K562 (cell line): Measurements from ENCODE around the gene DDAH2. TPM values are rescaled to one million over a fixed set of nuclear protein-coding genes. Genes with fewer than 3 reads are reported as not detected.

Experiments
- ATF4 ChIP-seq: fragments of 450-650 bp; formaldehyde crosslinking; IDR thresholded peaks from 2 replicates; pipeline ENCODE4 v1.4.0; 2022; ENCODE audit warnings: mild to moderate bottlenecking, moderate library complexity
- CBFB ChIP-seq: sonication (generic); formaldehyde crosslinking; IDR thresholded peaks from 2 replicates; pipeline ENCODE4 v1.4.0; 2020; ENCODE audit warnings: mild to moderate bottlenecking, missing genetic modification reagents
- CTBP1 ChIP-seq: fragments of 450-650 bp; IDR thresholded peaks from 2 replicates; pipeline ENCODE4 v1.6.1; 2016; ENCODE audit warnings: borderline replicate concordance
- ELF4 ChIP-seq: fragments of 450-650 bp; formaldehyde crosslinking; IDR thresholded peaks from 2 replicates; pipeline ENCODE4 v1.4.0; 2022; ENCODE audit warnings: missing genetic modification characterization
- EZH2 ChIP-seq: IDR thresholded peaks from 2 replicates; pipeline ENCODE4 v1.6.1; 2012; ENCODE audit warnings: low read depth, mild to moderate bottlenecking, inconsistent platforms, low read length, borderline replicate concordance
- FOXK1 ChIP-seq: sonication (generic); formaldehyde crosslinking; IDR thresholded peaks from 2 replicates; pipeline ENCODE4 v1.8.0; 2022; ENCODE audit warnings: missing genetic modification reagents, mild to moderate bottlenecking, borderline replicate concordance
- FOXM1 ChIP-seq, 2 experiments: fragments of 450-650 bp in 1 of 2; sonication (generic) in 1 of 2; formaldehyde crosslinking in 1 of 2; IDR thresholded peaks; 2 replicates each; pipeline versions ENCODE4 v1.6.1 to v1.9.0; 2017 to 2022; ENCODE audit warnings: low read depth in 2 of 2, mild to moderate bottlenecking in 2 of 2, missing genetic modification reagents in 1 of 2, moderate library complexity in 1 of 2
- HDAC3 ChIP-seq: fragments of 450-650 bp; IDR thresholded peaks from 2 replicates; pipeline ENCODE4 v1.6.1; 2018; ENCODE audit warnings: borderline replicate concordance, mild to moderate bottlenecking, moderate library complexity; ENCODE audit not compliant: partially characterized antibody
- HIVEP1 ChIP-seq: fragments of 250-450 bp; sonication (Bioruptor Pico); IDR thresholded peaks from 2 replicates; pipeline ENCODE4 v1.4.0; 2020; ENCODE audit warnings: mild to moderate bottlenecking
- HMG20B ChIP-seq: fragments of 250-450 bp; sonication (Bioruptor Pico); IDR thresholded peaks from 2 replicates; pipeline ENCODE4 v1.5.0; 2021; ENCODE audit warnings: mild to moderate bottlenecking
- MCM7 ChIP-seq, 2 experiments: fragments of 450-650 bp; IDR thresholded peaks; 2 replicates each; pipeline ENCODE4 v1.6.1; 2016 to 2018
- MEF2D ChIP-seq: conservative IDR thresholded peaks from 2 replicates; pipeline ENCODE4 v1.6.1; 2016; ENCODE audit warnings: low read depth, missing genetic modification characterization, missing compliant biosample characterization
- MTA1 ChIP-seq: fragments of 450-650 bp; IDR thresholded peaks from 2 replicates; pipeline ENCODE4 v1.6.1; 2017; ENCODE audit warnings: borderline replicate concordance
- NFYB ChIP-seq: IDR thresholded peaks from 2 replicates; pipeline ENCODE4 v1.6.1; 2011; ENCODE audit warnings: mild to moderate bottlenecking, moderate library complexity; ENCODE audit not compliant: insufficient read length; ENCODE audit errors: extremely low read depth
- PML ChIP-seq: IDR thresholded peaks from 2 replicates; pipeline ENCODE4 v1.6.1; 2012; ENCODE audit warnings: low read length, inconsistent platforms
- POLR2H ChIP-seq: IDR thresholded peaks from 2 replicates; pipeline ENCODE4 v1.6.1; 2016; ENCODE audit warnings: missing genetic modification characterization, low read depth, mild to moderate bottlenecking, control low read depth, missing compliant biosample characterization, moderate library complexity
- PRMT5 ChIP-seq: sonication (generic); formaldehyde crosslinking; IDR thresholded peaks from 2 replicates; pipeline ENCODE4 v1.5.0; 2020; ENCODE audit warnings: missing genetic modification reagents
- TBL1XR1 ChIP-seq, 2 experiments: IDR thresholded peaks; 2 replicates each; pipeline ENCODE4 v1.6.1; 2012; ENCODE audit warnings: improper control_type of control experiment in 2 of 2, low read length in 2 of 2, mild to moderate bottlenecking in 1 of 2
- VEZF1 ChIP-seq: fragments of 200-800 bp; sonication (Bioruptor generic); IDR thresholded peaks from 2 replicates; pipeline ENCODE4 v1.6.1; 2017; ENCODE audit warnings: missing genetic modification characterization, missing compliant biosample characterization
- ZBTB17 ChIP-seq: fragments of 450-650 bp; formaldehyde crosslinking; IDR thresholded peaks from 2 replicates; pipeline ENCODE4 v1.4.0; 2020; ENCODE audit warnings: mild to moderate bottlenecking
- ZNF197 ChIP-seq: fragments of 200-800 bp; sonication (Bioruptor generic); IDR thresholded peaks from 2 replicates; pipeline ENCODE4 v1.6.1; 2016; ENCODE audit warnings: low read depth, missing genetic modification characterization, missing compliant biosample characterization
- ZNF280A ChIP-seq: fragments of 450-650 bp; IDR thresholded peaks from 2 replicates; pipeline ENCODE4 v1.6.1; 2018; ENCODE audit warnings: mild to moderate bottlenecking, low read depth; ENCODE audit not compliant: partially characterized antibody
- ZNF398 ChIP-seq: fragments of 250-450 bp; sonication (Bioruptor Pico); IDR thresholded peaks from 2 replicates; pipeline ENCODE4 v1.8.0; 2021; ENCODE audit warnings: moderate library complexity, mild to moderate bottlenecking, inconsistent platforms
- polyA plus RNA-seq, 8 experiments: library from polyadenylated mRNA; depleted of rRNA in 4 of 8; stranded (reverse) in 5 of 8; unstranded in 3 of 8; fragments of >200 nt; fragmentation: Nextera tagmentation in 2 of 8; fragmentation: Illumina TruSeq in 1 of 8; extraction: Ambion mirVana in 2 of 8; extraction: Trizol in 1 of 8; gene quantifications; 2 replicates each; pipeline versions ENCODE4 v1.2.1 to v1.2.3, GENCODE V29; 2011 to 2014; ENCODE audit warnings: inconsistent platforms in 1 of 8, missing spikeins in 1 of 8
- total RNA-seq, 7 experiments: library from RNA; depleted of rRNA in 6 of 7; stranded (reverse); fragments of >200 nt in 6 of 7; fragmentation: Illumina TruSeq in 2 of 7; extraction: Trizol in 2 of 7; gene quantifications; 2 replicates each; pipeline versions ENCODE4 v1.2.1 to v1.2.3, GENCODE V29; 2011 to 2021; ENCODE audit warnings: low replicate concordance in 1 of 7

The DDAH2 gene
- total and polyA plus RNA-seq, 9 of the 15 experiments (the other 6 are each of a cell fraction or from before 2014, with no cell fraction given): 1.8 to 45.4 (median 21.4) TPM

GRCh38 chr6:31730631-31731086 is 1.6 kb upstream of the DDAH2 start (continued):
- TF ChIP-seq MEF2D (tag) (no peak), ZBTB17 (CRISPR knock-in tag) (no peak), CTBP1 (no peak), PRMT5 (CRISPR knock-in tag) (no peak), ELF4 (CRISPR knock-in tag) (no peak), EZH2 (no peak), ZNF398 (CRISPR knock-in tag) (no peak), TBL1XR1 (IDR thresholded peaks at IDR 0.05; ENCODE audit: low read length in 2 of 2) (no peak), NFYB (no peak), ZNF280A (no peak), ZNF197 (no peak), ATF4 (CRISPR knock-in tag) (peak; percentile 58), MTA1 (0 out of 2 replicates have a peak, but pooled peaks have one; percentile 51), HMG20B (CRISPR knock-in tag) (no peak), POLR2H (tag) (no peak), HIVEP1 (no peak), FOXM1 (IDR thresholded peaks at IDR 0.05; ENCODE audit: low read depth) (no peak), FOXM1 (CRISPR knock-in tag; IDR thresholded peaks at IDR 0.05; ENCODE audit: low read depth) (no peak), MCM7 (IDR thresholded peaks at IDR 0.05) (no peak), FOXK1 (CRISPR knock-in tag) (no peak), VEZF1 (CRISPR knock-in tag) (no peak), HDAC3 (no peak), CBFB (no peak), PML (no peak; the same call in 1 of the 2 replicates)
